ENCODE results near the gene FNTB. TPM values are rescaled to one million over a fixed set of nuclear protein-coding genes. Genes with fewer than 3 reads are reported as not detected.

Gene FNTB
- total and polyA plus RNA-seq, 2 of the 8 experiments (the other 6 are each of a cell fraction or from before 2014, with no cell fraction given): 16.0 to 20.7 TPM

DNA sequence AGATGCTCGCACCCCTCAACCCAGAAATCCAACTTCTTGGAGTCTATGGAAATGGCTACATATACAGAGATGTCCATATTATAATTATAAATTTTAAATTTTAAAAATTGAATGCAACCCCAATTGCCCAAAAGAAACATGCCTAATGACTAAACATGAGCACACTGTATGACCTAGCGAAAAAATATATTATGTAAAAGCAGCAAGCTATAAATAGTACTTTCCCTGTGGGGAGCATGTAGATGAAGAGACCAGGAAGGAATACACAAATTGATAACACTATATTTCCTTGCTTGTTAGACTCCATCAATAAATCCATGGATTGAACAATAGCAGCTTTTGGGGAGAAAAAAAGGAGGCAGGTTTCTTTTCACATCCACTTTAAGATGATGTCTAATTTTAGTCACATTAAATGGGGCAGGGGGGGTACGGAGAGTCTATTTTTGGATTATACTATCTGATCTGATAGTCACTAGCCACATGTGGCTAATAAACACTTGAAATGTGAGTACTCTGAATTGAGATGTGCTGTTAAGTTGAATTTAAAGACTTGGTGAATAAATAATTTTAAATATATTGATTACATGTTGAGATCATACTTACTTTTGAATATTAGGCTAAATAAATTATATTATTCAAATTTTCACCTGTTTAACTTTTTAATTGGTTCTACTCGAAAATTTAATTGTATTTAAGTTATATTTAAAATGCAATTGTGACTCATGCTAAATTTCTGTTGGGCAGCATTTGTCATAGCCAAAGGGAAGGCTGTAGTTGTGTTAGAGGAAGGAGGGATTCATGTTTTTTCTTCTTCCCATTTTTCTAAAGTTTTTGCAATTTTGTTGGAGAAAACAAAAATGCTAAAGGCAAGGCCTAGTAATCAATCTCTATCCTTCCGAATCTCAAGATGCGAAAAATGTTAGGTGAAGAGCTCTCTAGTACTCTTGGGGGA is 98.1 kb downstream of the FNTB start (continued):
- TF ChIP-seq, protein P1, sequence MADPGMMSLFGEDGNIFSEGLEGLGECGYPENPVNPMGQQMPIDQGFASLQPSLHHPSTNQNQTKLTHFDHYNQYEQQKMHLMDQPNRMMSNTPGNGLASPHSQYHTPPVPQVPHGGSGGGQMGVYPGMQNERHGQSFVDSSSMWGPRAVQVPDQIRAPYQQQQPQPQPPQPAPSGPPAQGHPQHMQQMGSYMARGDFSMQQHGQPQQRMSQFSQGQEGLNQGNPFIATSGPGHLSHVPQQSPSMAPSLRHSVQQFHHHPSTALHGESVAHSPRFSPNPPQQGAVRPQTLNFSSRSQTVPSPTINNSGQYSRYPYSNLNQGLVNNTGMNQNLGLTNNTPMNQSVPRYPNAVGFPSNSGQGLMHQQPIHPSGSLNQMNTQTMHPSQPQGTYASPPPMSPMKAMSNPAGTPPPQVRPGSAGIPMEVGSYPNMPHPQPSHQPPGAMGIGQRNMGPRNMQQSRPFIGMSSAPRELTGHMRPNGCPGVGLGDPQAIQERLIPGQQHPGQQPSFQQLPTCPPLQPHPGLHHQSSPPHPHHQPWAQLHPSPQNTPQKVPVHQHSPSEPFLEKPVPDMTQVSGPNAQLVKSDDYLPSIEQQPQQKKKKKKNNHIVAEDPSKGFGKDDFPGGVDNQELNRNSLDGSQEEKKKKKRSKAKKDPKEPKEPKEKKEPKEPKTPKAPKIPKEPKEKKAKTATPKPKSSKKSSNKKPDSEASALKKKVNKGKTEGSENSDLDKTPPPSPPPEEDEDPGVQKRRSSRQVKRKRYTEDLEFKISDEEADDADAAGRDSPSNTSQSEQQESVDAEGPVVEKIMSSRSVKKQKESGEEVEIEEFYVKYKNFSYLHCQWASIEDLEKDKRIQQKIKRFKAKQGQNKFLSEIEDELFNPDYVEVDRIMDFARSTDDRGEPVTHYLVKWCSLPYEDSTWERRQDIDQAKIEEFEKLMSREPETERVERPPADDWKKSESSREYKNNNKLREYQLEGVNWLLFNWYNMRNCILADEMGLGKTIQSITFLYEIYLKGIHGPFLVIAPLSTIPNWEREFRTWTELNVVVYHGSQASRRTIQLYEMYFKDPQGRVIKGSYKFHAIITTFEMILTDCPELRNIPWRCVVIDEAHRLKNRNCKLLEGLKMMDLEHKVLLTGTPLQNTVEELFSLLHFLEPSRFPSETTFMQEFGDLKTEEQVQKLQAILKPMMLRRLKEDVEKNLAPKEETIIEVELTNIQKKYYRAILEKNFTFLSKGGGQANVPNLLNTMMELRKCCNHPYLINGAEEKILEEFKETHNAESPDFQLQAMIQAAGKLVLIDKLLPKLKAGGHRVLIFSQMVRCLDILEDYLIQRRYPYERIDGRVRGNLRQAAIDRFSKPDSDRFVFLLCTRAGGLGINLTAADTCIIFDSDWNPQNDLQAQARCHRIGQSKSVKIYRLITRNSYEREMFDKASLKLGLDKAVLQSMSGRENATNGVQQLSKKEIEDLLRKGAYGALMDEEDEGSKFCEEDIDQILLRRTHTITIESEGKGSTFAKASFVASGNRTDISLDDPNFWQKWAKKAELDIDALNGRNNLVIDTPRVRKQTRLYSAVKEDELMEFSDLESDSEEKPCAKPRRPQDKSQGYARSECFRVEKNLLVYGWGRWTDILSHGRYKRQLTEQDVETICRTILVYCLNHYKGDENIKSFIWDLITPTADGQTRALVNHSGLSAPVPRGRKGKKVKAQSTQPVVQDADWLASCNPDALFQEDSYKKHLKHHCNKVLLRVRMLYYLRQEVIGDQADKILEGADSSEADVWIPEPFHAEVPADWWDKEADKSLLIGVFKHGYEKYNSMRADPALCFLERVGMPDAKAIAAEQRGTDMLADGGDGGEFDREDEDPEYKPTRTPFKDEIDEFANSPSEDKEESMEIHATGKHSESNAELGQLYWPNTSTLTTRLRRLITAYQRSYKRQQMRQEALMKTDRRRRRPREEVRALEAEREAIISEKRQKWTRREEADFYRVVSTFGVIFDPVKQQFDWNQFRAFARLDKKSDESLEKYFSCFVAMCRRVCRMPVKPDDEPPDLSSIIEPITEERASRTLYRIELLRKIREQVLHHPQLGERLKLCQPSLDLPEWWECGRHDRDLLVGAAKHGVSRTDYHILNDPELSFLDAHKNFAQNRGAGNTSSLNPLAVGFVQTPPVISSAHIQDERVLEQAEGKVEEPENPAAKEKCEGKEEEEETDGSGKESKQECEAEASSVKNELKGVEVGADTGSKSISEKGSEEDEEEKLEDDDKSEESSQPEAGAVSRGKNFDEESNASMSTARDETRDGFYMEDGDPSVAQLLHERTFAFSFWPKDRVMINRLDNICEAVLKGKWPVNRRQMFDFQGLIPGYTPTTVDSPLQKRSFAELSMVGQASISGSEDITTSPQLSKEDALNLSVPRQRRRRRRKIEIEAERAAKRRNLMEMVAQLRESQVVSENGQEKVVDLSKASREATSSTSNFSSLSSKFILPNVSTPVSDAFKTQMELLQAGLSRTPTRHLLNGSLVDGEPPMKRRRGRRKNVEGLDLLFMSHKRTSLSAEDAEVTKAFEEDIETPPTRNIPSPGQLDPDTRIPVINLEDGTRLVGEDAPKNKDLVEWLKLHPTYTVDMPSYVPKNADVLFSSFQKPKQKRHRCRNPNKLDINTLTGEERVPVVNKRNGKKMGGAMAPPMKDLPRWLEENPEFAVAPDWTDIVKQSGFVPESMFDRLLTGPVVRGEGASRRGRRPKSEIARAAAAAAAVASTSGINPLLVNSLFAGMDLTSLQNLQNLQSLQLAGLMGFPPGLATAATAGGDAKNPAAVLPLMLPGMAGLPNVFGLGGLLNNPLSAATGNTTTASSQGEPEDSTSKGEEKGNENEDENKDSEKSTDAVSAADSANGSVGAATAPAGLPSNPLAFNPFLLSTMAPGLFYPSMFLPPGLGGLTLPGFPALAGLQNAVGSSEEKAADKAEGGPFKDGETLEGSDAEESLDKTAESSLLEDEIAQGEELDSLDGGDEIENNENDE (IDR thresholded peaks at IDR 0.05; ENCODE audit: insufficient replicate concordance, low read length): no peak
- TF ChIP-seq TCF12 (IDR thresholded peaks at IDR 0.05; ENCODE audit: low read depth, low read length): no peak
- TF ChIP-seq FOSL1 (IDR thresholded peaks at IDR 0.05; ENCODE audit: insufficient read depth, low read depth, low read length): no peak
- no peak for TF ChIP-seq GTF2F1 (IDR thresholded peaks at IDR 0.05; ENCODE audit: borderline replicate concordance, low read depth, low read length)
- no peak for TF ChIP-seq KDM4A (IDR thresholded peaks at IDR 0.05; ENCODE audit: low read depth, low read length, severe bottlenecking)
- no peak for TF ChIP-seq SAP30 (IDR thresholded peaks at IDR 0.05; ENCODE audit: insufficient read depth, insufficient replicate concordance, low read length)
